GM08714 (cell line): ENCODE data around the gene BMP4.

Experiments used
- H3K4me3 ChIP-seq: fragments of 200-500 bp; sonication (Bioruptor generic); 2 replicates; pipeline ENCODE4 v1.5.1; 2014; ENCODE audit warnings: mild to moderate bottlenecking, low read length, inconsistent platforms
- ZNF274 ChIP-seq: IDR thresholded peaks from 2 replicates; pipeline ENCODE4 v1.6.1; 2012; ENCODE audit warnings: mild to moderate bottlenecking, low read depth, low read length

Gene BMP4

GRCh38 chr14:53946071-53946403 lies 10.6 kb downstream of the BMP4 start:
- no peak for TF ChIP-seq ZNF274
- H3K4me3 ChIP-seq: no peak overlapping the region

GRCh38 chr14:53943751-53944083 lies 12.9 kb downstream of the BMP4 start:
- no peak overlapping the region for H3K4me3 ChIP-seq
- no peak for TF ChIP-seq ZNF274

- TF ChIP-seq ZNF274: no peak
Measured at GRCh38 chr14:53942970-53943750, 13.5 kb downstream of the BMP4 start.

GRCh38 chr14:53938136-53938837 lies 18.3 kb downstream of the BMP4 start:
- H3K4me3 ChIP-seq: no peak overlapping the region
- TF ChIP-seq ZNF274: no peak

More at GRCh38 chr14:53942970-53943750, 13.5 kb downstream of the BMP4 start:
- no peak overlapping the region for H3K4me3 ChIP-seq

- TF ChIP-seq ZNF274: no peak
- no peak overlapping the region for H3K4me3 ChIP-seq
Measured at GRCh38 chr14:53934778-53935414, 21.7 kb downstream of the BMP4 start.

GRCh38 chr14:53932966-53933365 lies 23.7 kb downstream of the BMP4 start:
- no peak overlapping the region for H3K4me3 ChIP-seq
- TF ChIP-seq ZNF274: no peak

GRCh38 chr14:53929871-53930715 lies 26.5 kb downstream of the BMP4 start:
- H3K4me3 ChIP-seq: no peak overlapping the region
- TF ChIP-seq ZNF274: no peak

GRCh38 chr14:53927171-53927570 lies 29.5 kb downstream of the BMP4 start:
- no peak for TF ChIP-seq ZNF274
- no peak overlapping the region for H3K4me3 ChIP-seq

- no peak overlapping the region for H3K4me3 ChIP-seq
- TF ChIP-seq ZNF274: no peak
Measured at GRCh38 chr14:53925201-53925766, 31.3 kb downstream of the BMP4 start.

- H3K4me3 ChIP-seq: no peak overlapping the region
- no peak for TF ChIP-seq ZNF274
Measured at GRCh38 chr14:53924753-53925152, 31.9 kb downstream of the BMP4 start.

- H3K4me3 ChIP-seq: no peak overlapping the region
- no peak for TF ChIP-seq ZNF274
Measured at GRCh38 chr14:53921027-53921426, 35.6 kb downstream of the BMP4 start.

- no peak for TF ChIP-seq ZNF274
- no peak overlapping the region for H3K4me3 ChIP-seq
Measured at GRCh38 chr14:53916239-53916638, 40.4 kb downstream of the BMP4 start.

GRCh38 chr14:53915364-53916014 lies 41.1 kb downstream of the BMP4 start:
- TF ChIP-seq ZNF274: no peak
- H3K4me3 ChIP-seq: no peak overlapping the region

GRCh38 chr14:53912021-53912420 lies 44.6 kb downstream of the BMP4 start:
- H3K4me3 ChIP-seq: no peak overlapping the region
- TF ChIP-seq ZNF274: no peak
